Smooth muscle cell (in vitro differentiated cells): ENCODE measurements around the gene YLPM1. TPM values are rescaled to one million over a fixed set of nuclear protein-coding genes. Genes with fewer than 3 reads are reported as not detected.
A peak's percentile ranks its signal among the peaks of the same experiment; 100 is the strongest.

Source experiments
- DNase-seq: peaks from one replicate; lab custom pipeline; 2025; ENCODE audit not compliant: unreplicated experiment; lab: John Stamatoyannopoulos, UW
- H2AFZ ChIP-seq: fragments of 200-600 bp; sonication (generic); 2 replicates; pipeline ENCODE4 v1.6.0; 2016; ENCODE audit warnings: antibody characterized with exemption, low read depth, mild to moderate bottlenecking
- H3F3A ChIP-seq: fragments of 200-600 bp; sonication (generic); 2 replicates; pipeline ENCODE4 v1.6.0; 2017; ENCODE audit warnings: antibody characterized with exemption, low read depth
- H3K27ac ChIP-seq: fragments of 200-600 bp; sonication (generic); 2 replicates; pipeline ENCODE4 v1.5.1; 2016; ENCODE audit warnings: low read depth, mild to moderate bottlenecking
- H3K27me3 ChIP-seq: fragments of 200-600 bp; sonication (generic); 2 replicates; pipeline ENCODE4 v1.6.1; 2016; ENCODE audit warnings: low read depth, mild to moderate bottlenecking
- H3K36me3 ChIP-seq: fragments of 200-600 bp; sonication (generic); 2 replicates; pipeline ENCODE4 v1.5.1; 2016; ENCODE audit warnings: low read depth
- H3K4me1 ChIP-seq: fragments of 200-600 bp; sonication (generic); 2 replicates; pipeline ENCODE4 v1.5.1; 2016; ENCODE audit warnings: low read depth
- H3K4me2 ChIP-seq: fragments of 200-600 bp; sonication (generic); 2 replicates; pipeline ENCODE4 v1.6.0; 2016; ENCODE audit warnings: mild to moderate bottlenecking
- H3K4me3 ChIP-seq: fragments of 200-600 bp; sonication (generic); 2 replicates; pipeline ENCODE4 v1.5.1; 2016; ENCODE audit warnings: mild to moderate bottlenecking
- H3K79me2 ChIP-seq: fragments of 200-600 bp; sonication (generic); 2 replicates; pipeline ENCODE4 v1.6.0; 2016; ENCODE audit warnings: low read depth, mild to moderate bottlenecking
- H3K9ac ChIP-seq: fragments of 200-600 bp; sonication (generic); 2 replicates; pipeline ENCODE4 v1.6.0; 2016; ENCODE audit warnings: low read depth
- H3K9me3 ChIP-seq: fragments of 200-600 bp; sonication (generic); replicated peaks from 2 replicates; pipeline ENCODE4 v1.5.1; 2016; ENCODE audit warnings: low read depth
- H4K20me1 ChIP-seq: fragments of 200-600 bp; sonication (generic); 2 replicates; pipeline ENCODE4 v1.6.0; 2016; ENCODE audit warnings: low read depth
- WGBS: methylation state at CpG from one replicate; pipeline ENCODE4 v1.1.7; 2016; ENCODE audit warnings: low lambda C conversion rate; 5-methylcytosine and 5-hydroxymethylcytosine counted together
- polyA plus RNA-seq: library from polyadenylated mRNA; unstranded; fragments of >200 nt; fragmentation: Nextera tagmentation; extraction: Ambion mirVana; gene quantifications from 2 replicates; pipeline ENCODE4 v1.2.1, GENCODE V29; 2016
- total RNA-seq: library from RNA; depleted of rRNA; stranded (reverse); fragments of >200 nt; gene quantifications from 2 replicates; pipeline ENCODE4 v1.2.3, GENCODE V29; 2014
- TF ChIP-seq, protein P1 (sequence below): fragments of 200-600 bp; sonication (generic); IDR thresholded peaks from 2 replicates; pipeline ENCODE4 v1.5.1; 2017; ENCODE audit warnings: borderline replicate concordance, mild to moderate bottlenecking, antibody characterized with exemption; ENCODE audit not compliant: insufficient read depth, poor library complexity, severe bottlenecking

Gene YLPM1
- total and polyA plus RNA-seq, 2 experiments from 2014 or later = 15.5 to 29.7 TPM

DNA sequence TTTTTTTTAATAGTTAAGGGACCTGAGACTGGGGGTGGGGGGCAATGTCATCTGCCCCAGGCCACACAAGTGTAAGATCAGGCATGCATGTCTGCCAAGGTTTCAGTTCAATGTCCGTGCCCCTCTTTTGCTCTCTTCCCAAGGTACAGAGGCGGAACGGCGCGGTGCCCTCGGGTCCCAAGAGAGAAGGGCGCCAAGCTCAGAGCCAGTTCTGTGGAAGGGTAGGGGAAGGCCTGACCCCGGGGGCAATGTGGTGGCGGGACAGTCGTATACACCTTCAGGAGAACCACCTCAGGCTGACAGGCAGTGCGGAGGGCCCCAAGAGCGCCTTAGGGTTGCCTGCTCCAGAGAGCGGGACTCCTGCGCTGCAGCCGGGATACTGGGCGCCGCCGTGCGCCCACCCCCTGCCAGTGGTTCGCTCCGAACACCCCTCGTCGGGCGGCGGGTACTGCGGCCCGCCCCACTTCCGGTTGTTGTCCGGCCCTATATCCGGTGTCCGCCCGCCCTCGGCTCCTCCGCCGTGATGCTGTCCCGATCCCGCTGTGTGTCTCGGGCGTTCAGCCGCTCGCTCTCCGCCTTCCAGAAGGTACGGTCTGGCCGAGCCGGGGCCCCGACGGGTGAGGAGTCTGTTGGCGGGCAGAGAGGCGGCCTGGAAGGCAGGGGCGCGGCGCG, 118.5 kb downstream of the YLPM1 start, which contains the start of gene DLST:
Gene DLST (plus strand): TSS at position 486 of the 672 bp plus-strand sequence. CDS start 38 bp downstream, at position 524.
- peaks cover 43% of the 10 kb centered on the region for H3K79me2 ChIP-seq
- WGBS = 1% methylated on average over 38 of the region's 53 CpGs

DNA sequence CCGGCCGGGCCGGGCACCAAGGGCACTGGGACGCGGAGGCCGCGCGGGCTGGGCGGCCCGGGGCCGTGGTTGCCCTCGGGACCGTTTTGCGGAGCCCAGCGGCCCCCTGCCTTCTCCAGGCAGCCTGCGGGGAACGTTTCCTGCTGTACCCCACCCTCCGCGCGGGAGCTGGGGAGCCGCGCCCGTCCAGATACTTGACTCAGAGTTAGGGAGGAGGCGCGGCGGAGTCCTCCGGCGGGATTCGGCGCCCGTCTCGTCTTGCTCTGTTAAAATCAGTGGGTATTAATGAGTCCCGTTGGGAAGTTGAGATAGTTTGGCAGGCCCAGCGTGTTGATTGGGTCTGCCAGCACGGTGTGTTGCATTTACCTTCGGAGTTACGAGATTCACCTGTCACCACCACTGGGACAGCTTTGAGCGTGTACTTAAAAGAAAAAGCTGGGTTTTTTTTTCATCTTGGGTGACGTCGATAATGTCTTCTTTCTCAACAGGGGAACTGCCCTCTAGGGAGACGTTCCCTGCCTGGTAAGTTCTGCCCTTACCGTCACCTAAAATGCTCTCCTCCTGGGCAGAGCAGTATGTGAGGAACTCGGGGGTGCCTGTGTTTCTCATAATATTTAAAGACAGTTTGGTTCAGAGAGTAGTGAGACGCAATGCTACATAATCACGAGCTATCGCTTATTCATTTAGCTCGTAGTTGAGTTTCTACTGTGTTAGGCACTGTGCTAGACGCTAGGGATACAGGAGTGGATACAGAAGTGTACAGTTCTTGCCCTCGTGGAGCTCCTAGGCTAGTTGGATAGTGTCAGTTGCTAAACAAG, 119.2 kb downstream of the YLPM1 start:
- Histone ChIP-seq H3K79me2 (peaks cover 51% of the 10 kb centered on the region), H4K20me1 (peaks cover 52% of the 10 kb centered on the region), H3K9ac (peak overlapping the region; percentile 87), H3K4me2 (peak overlapping the region; percentile 93), H3K36me3 (no peaks in the 10 kb centered on the region), H3K27me3 (no peaks in the 10 kb centered on the region), H3K4me1 (peaks cover 19% of the 10 kb centered on the region), H3K9me3 (no peaks in the 10 kb centered on the region), H3K4me3 (peak overlapping the region; percentile 76), H3K27ac (peak overlapping the region; percentile 75), H2AFZ (peak overlapping the region; percentile 25), H3F3A (peaks cover 30% of the 10 kb centered on the region)
- 3% methylated on average over 38 of the region's 49 CpGs for WGBS
- DNase-seq = peak; percentile 55
- TF ChIP-seq, protein P1, sequence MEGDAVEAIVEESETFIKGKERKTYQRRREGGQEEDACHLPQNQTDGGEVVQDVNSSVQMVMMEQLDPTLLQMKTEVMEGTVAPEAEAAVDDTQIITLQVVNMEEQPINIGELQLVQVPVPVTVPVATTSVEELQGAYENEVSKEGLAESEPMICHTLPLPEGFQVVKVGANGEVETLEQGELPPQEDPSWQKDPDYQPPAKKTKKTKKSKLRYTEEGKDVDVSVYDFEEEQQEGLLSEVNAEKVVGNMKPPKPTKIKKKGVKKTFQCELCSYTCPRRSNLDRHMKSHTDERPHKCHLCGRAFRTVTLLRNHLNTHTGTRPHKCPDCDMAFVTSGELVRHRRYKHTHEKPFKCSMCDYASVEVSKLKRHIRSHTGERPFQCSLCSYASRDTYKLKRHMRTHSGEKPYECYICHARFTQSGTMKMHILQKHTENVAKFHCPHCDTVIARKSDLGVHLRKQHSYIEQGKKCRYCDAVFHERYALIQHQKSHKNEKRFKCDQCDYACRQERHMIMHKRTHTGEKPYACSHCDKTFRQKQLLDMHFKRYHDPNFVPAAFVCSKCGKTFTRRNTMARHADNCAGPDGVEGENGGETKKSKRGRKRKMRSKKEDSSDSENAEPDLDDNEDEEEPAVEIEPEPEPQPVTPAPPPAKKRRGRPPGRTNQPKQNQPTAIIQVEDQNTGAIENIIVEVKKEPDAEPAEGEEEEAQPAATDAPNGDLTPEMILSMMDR = no peak

More for the DNA sequence above, 118.5 kb downstream of the YLPM1 start, which contains the start of gene DLST:
- Histone ChIP-seq H3F3A (peaks cover 30% of the 10 kb centered on the region), H3K9ac (peak within 1 kb of the TSS; percentile 87), H3K9me3 (no peaks in the 10 kb centered on the region), H2AFZ (peak within 1 kb of the TSS; percentile 49), H3K27me3 (no peaks in the 10 kb centered on the region), H4K20me1 (peaks cover 44% of the 10 kb centered on the region), H3K36me3 (no peaks in the 10 kb centered on the region), H3K4me2 (peak within 1 kb of the TSS; percentile 93), H3K4me1 (peaks cover 19% of the 10 kb centered on the region), H3K4me3 (peak within 1 kb of the TSS; percentile 76), H3K27ac (peak within 1 kb of the TSS; percentile 75)
- DNase-seq = peak; percentile 60
- TF ChIP-seq, protein P1 = no peak

Other genes with a start within 250 kb of the YLPM1 start
- 103 and 108 TPM in 2 replicates for gene LTBP2, start 151.1 kb upstream of the YLPM1 start, total RNA-seq
- 74.2 and 90.1 TPM in 2 replicates for gene LTBP2, start 151.1 kb upstream of the YLPM1 start, polyA plus RNA-seq
- gene AREL1, start 50.2 kb upstream of the YLPM1 start, total RNA-seq = 27.3 and 33.5 TPM in 2 replicates
- 9.4 and 9.6 TPM in 2 replicates for gene AREL1, start 50.2 kb upstream of the YLPM1 start, polyA plus RNA-seq
- gene FCF1, start 50.2 kb upstream of the YLPM1 start, total RNA-seq = 34.9 and 36.2 TPM in 2 replicates
- 14.6 and 17.5 TPM in 2 replicates for gene FCF1, start 50.2 kb upstream of the YLPM1 start, polyA plus RNA-seq
- not detected in 2 replicates for gene PROX2, start 112.8 kb downstream of the YLPM1 start, total RNA-seq
- 0.08 and 0.52 TPM in 2 replicates for gene PROX2, start 112.8 kb downstream of the YLPM1 start, polyA plus RNA-seq
- gene DLST, start 118.6 kb downstream of the YLPM1 start, total RNA-seq = 45.1 and 46.9 TPM in 2 replicates
- gene DLST, start 118.6 kb downstream of the YLPM1 start, polyA plus RNA-seq = 4.9 and 7.8 TPM in 2 replicates
- gene RPS6KL1, start 159.9 kb downstream of the YLPM1 start, total RNA-seq = 0.09 TPM in 1 of 2 replicates, not detected in the other
- gene RPS6KL1, start 159.9 kb downstream of the YLPM1 start, polyA plus RNA-seq = not detected in 2 replicates
- 15.4 and 17.8 TPM in 2 replicates for gene PGF, start 192.3 kb downstream of the YLPM1 start, total RNA-seq
- 30.6 and 32.2 TPM in 2 replicates for gene PGF, start 192.3 kb downstream of the YLPM1 start, polyA plus RNA-seq
- gene EIF2B2, start 239.6 kb downstream of the YLPM1 start, total RNA-seq = 38.0 and 47.4 TPM in 2 replicates
- 64.3 and 71.2 TPM in 2 replicates for gene EIF2B2, start 239.6 kb downstream of the YLPM1 start, polyA plus RNA-seq